Thoracic aorta (tissue), 2 donors: ENCODE measurements around the gene NHERF1. TPM values are rescaled to one million over a fixed set of nuclear protein-coding genes. Genes with fewer than 3 reads are reported as not detected.

ENCODE experiments used
- ATAC-seq: fragments of 150-250 bp; one replicate; pipeline ENCODE4 v1.8.0; 2017; ENCODE audit warnings: low read depth; ENCODE audit not compliant: insufficient number of reproducible peaks, low FRiP score
- DNase-seq: peaks from one replicate; pipeline ENCODE4 v3.0.0-alpha.2; 2020; ENCODE audit warnings: low spot score
- H3K27ac ChIP-seq, 2 donors: fragments of 200-600 bp; sonication (generic); 1 replicate in 1 of 2; 2 replicates in 1 of 2; pipeline ENCODE4 v1.5.1; 2016; ENCODE audit warnings: mild to moderate bottlenecking in 2 of 2, moderate library complexity in 2 of 2
- H3K27me3 ChIP-seq: fragments of 200-600 bp; sonication (generic); replicated peaks from 2 replicates; pipeline ENCODE4 v1.6.0; 2016; ENCODE audit warnings: mild to moderate bottlenecking; ENCODE audit not compliant: insufficient read depth
- H3K36me3 ChIP-seq: fragments of 200-600 bp; sonication (generic); one replicate; pipeline ENCODE4 v1.5.1; 2016
- H3K4me1 ChIP-seq, 2 donors: fragments of 200-600 bp; sonication (generic); 1 replicate in 1 of 2; 2 replicates in 1 of 2; pipeline versions ENCODE4 v1.5.1 to v1.6.0; 2016; ENCODE audit warnings: low read depth in 2 of 2, mild to moderate bottlenecking in 1 of 2; ENCODE audit not compliant: control insufficient read depth in 1 of 2
- H3K4me3 ChIP-seq: fragments of 200-600 bp; sonication (generic); 2 replicates; pipeline ENCODE4 v1.5.1; 2016; ENCODE audit warnings: mild to moderate bottlenecking
- H3K9me3 ChIP-seq: fragments of 200-600 bp; sonication (generic); 2 replicates; pipeline ENCODE4 v1.5.1; 2016
- CTCF ChIP-seq: fragments of 200-600 bp; sonication (generic); IDR thresholded peaks from one replicate; pipeline ENCODE4 v1.5.1; 2019; ENCODE audit warnings: antibody characterized with exemption
- total RNA-seq, 2 donors: library from RNA; depleted of rRNA; stranded (reverse); fragments of >200 nt; gene quantifications; one replicate each; pipeline versions ENCODE4 v1.1.0 to v1.2.3, GENCODE V29; 2016

NHERF1 gene
- total RNA-seq = 10 to 100 TPM; 23.2 to 32.8 TPM

- Histone ChIP-seq H3K36me3 (no peaks in the 10 kb centered on the region), H3K4me1 (peaks cover 11 to 37% of the 10 kb centered on the region in 2 donors), H3K27me3 (no peaks in the 10 kb centered on the region), H3K9me3 (no peaks in the 10 kb centered on the region), H3K27ac (peak within 1 kb of the TSS; percentile 70 to 85), H3K4me3 (peak within 1 kb of the TSS; percentile 98)
- no peak for ATAC-seq
- DNase-seq = peak; percentile 75
- no peak for TF ChIP-seq CTCF
Measured at GRCh38 chr17:74748529-74749278, at the start of gene NHERF1. NHERF1 (plus strand) TSS chr17:74748628; CDS start chr17:74748847, 219 bp downstream.

GRCh38 chr17:74699236-74699635 lies 49.2 kb upstream of the NHERF1 start:
- no peaks in the 10 kb centered on the region for H3K27me3 ChIP-seq
- no peak for TF ChIP-seq CTCF
- ATAC-seq (no peak), DNase-seq (no peak)
- H3K36me3 ChIP-seq = no peaks in the 10 kb centered on the region
- H3K4me1 ChIP-seq = no peaks in the 10 kb centered on the region
- no peaks in the 10 kb centered on the region for H3K9me3 ChIP-seq
- H3K27ac ChIP-seq = no peak overlapping the region
- no peak overlapping the region for H3K4me3 ChIP-seq

GRCh38 chr17:74702116-74702871 lies 46.1 kb upstream of the NHERF1 start:
- DNase-seq = no peak
- Histone ChIP-seq H3K27ac (no peak overlapping the region), H3K36me3 (no peaks in the 10 kb centered on the region), H3K4me1 (no peaks in the 10 kb centered on the region), H3K27me3 (no peaks in the 10 kb centered on the region), H3K4me3 (no peak overlapping the region), H3K9me3 (no peaks in the 10 kb centered on the region)
- no peak for TF ChIP-seq CTCF
- ATAC-seq = no peak

GRCh38 chr17:74703311-74703710 lies 45.1 kb upstream of the NHERF1 start:
- DNase-seq (no peak), ATAC-seq (no peak)
- Histone ChIP-seq H3K36me3 (no peaks in the 10 kb centered on the region), H3K9me3 (no peaks in the 10 kb centered on the region), H3K27me3 (no peaks in the 10 kb centered on the region), H3K4me1 (no peaks in the 10 kb centered on the region), H3K4me3 (no peak overlapping the region), H3K27ac (no peak overlapping the region)
- no peak for TF ChIP-seq CTCF

GRCh38 chr17:74704544-74704943 lies 43.9 kb upstream of the NHERF1 start:
- no peaks in the 10 kb centered on the region for H3K4me1 ChIP-seq
- no peak for TF ChIP-seq CTCF
- DNase-seq (no peak), ATAC-seq (no peak)
- no peaks in the 10 kb centered on the region for H3K36me3 ChIP-seq
- H3K27me3 ChIP-seq = no peaks in the 10 kb centered on the region
- no peaks in the 10 kb centered on the region for H3K9me3 ChIP-seq
- no peak overlapping the region for H3K4me3 ChIP-seq
- no peak overlapping the region for H3K27ac ChIP-seq
